Measurements from ENCODE around the gene TAT.

DNA sequence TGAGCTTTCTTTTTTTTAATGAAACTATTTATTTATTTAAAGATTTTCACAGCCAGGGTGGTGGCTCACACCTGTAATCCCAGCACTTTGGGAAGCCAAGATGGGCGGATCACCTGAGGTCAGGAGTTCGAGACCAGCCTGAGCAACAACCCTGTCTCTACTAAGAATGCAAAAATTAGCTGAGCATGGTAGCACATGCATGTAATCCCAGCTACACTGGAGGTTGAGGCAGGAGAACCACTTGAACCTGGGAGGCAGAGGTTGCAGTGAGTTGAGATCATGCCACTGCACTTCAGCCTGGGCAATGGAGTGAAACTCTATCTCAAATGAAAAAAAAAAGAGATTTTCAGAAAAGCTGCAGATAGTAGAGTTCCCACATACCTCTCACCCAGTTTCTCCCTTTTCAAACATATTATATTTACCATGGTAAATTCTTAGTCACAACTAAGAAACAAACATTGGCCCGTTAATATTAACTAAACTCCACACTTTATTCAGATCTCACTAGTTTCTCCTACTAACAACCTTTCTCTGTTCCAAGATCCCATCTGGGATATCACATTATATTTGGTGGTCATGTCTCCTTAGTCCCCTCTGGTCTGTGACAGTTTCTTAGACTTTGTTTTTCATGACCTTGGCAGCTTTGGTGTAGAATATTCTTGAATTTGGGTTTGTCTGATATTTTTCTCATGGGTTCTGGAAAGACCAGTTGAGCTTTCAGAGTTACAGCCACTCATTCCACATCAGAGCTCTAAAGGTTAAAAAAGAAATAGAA is 7.8 kb upstream of the TAT start:
- TF ChIP-seq YY1 (IDR thresholded peaks at IDR 0.05; ENCODE audit: insufficient read depth, insufficient read length) (no peak), ZNF274 (IDR thresholded peaks at IDR 0.05; ENCODE audit: low read depth, low read length) (no peak)
